ENCODE measurements around the gene PLA2G10. TPM values are rescaled to one million over a fixed set of nuclear protein-coding genes. Genes with fewer than 3 reads are reported as not detected.
"Not testable (repeated sequence)": the region's sequence is repeated elsewhere in the genome, so short reads cannot be mapped to it uniquely, and the experiment has no call there.

The PLA2G10 gene, protein sequence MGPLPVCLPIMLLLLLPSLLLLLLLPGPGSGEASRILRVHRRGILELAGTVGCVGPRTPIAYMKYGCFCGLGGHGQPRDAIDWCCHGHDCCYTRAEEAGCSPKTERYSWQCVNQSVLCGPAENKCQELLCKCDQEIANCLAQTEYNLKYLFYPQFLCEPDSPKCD
- total RNA-seq = not detected in 2 replicates
- not detected in 2 replicates for polyA plus RNA-seq
- polyA plus RNA-seq (2012) = not detected in 2 replicates
- polyA minus RNA-seq (ENCODE audit: low replicate concordance) = not detected in 2 replicates

DNA sequence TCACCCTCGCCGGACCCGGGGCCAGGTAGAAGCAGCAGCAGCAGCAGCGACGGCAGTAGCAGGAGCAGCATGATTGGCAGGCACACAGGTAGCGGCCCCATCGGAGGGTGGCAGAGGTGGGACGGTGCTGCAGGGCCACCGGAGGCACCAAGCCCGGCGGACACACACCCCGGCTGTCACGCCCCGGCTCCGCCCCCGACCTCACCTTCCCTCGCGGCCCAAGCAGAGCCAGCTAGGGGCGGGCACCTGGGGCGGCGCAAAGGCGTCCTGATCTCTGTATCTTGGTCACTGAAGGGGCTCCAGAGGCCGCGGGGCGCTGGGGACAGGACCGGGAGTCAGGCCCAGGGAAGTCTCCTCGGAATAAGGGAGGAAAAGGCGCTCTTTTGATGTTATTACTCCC lies at the start of gene PLA2G10:
Gene PLA2G10, minus strand, starts transcription at position 180 of the 400 bp plus-strand sequence. Its CDS starts 79 bp downstream, at position 101.
- not testable (repeated sequence) for H3K36me3 ChIP-seq (ENCODE audit: control insufficient read depth, insufficient read depth, low read length); H3K79me2 ChIP-seq (ENCODE audit: control insufficient read depth, insufficient read depth, low read length); H3K4me2 ChIP-seq (ENCODE audit: extremely low read depth, insufficient read depth, low read length); H3K27ac ChIP-seq (ENCODE audit: insufficient read depth, low read length); H3K9ac ChIP-seq (ENCODE audit: insufficient read depth, low read length); H3K27me3 ChIP-seq (ENCODE audit: control insufficient read depth, insufficient read depth, low read length); H3K4me1 ChIP-seq (ENCODE audit: control insufficient read depth, extremely low read depth, insufficient read depth, low read length); DNase-seq (ENCODE audit: low read depth in 2 of 2); H3K9me3 ChIP-seq (ENCODE audit: control insufficient read depth, insufficient read depth, low read depth, low read length); H2AFZ ChIP-seq (ENCODE audit: low read length); H3K4me3 ChIP-seq (replicated peaks in 1 of 4; ENCODE audit: control extremely low read depth in 1 of 4, insufficient read depth in 1 of 4, low read depth in 3 of 4, low read length in 4 of 4); H4K20me1 ChIP-seq (ENCODE audit: control insufficient read depth, extremely low read depth, insufficient read depth, low read length)

DNA sequence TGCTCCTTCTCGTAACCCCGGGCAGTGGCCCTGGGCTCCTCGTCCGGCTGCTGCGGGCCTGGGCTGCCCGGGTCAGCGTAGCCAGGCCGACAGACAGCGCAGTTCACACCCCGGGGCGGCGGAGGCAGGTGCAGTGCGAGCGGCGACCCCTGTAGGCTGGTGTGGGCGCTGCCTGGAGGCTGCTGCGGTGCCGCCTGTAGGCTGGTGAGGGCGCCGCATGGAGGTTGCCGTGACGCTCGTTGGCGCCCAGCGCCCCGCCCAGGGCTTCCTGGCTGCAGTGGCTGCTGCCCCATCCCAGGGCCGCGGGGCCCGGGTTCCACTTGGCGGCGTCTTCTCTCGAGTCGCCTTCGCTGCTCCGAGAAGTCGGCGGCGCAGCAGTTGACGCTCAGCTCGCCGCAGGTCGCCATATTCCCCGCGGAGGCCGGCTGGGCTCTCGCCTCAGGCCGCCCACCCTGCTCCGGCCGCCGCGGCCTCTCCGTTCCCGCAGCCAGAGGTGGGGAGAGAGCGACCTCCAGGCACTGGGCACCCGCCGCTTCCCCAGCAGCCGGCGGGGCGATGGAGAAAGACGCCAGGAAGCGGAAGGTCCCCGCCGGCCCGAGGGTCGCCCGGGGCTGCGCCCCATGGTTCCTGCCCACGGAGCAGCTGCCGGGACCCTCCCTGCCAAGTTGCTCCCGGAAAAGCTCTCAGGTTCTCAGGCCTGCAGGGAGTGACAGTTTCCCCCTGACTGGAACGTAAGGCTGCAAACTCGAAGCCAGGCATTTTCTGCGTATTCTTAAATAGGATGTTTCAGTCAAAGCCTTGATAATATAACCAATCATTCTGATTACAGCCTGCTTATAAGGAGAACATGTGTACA lies 48.4 kb upstream of the PLA2G10 start, which contains the start of gene NPIPA2:
Gene NPIPA2, plus strand, starts transcription at position 261 of the 856 bp plus-strand sequence. CDS start 5,533 bp downstream, outside the sequence.
- DNase-seq (ENCODE audit: low read depth in 2 of 2); H3K4me2 ChIP-seq (ENCODE audit: extremely low read depth, insufficient read depth, low read length): not testable (repeated sequence)

DNA sequence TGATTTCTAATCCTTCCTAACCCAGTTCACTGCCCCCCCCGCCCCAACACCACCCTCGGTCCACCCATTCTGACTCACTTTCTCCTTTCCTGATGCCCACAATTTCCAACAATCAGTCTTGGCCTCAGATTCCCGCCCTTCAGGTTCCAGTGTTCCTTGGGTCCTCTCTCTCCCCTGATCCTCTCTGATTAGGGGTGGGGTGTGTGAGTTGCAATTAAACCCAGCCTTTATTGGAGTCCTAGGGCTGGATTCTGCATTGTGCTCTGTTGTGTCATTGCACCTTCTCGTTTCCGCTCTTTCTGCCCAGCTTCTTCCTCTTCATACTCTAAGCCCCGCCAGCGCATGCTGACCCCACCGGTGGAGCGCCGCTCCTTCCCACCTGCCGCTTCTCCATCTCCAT lies 47.7 kb upstream of the PLA2G10 start:
- H3K4me2 ChIP-seq (ENCODE audit: extremely low read depth, insufficient read depth, low read length); H3K27me3 ChIP-seq (ENCODE audit: control insufficient read depth, insufficient read depth, low read length); H3K36me3 ChIP-seq (ENCODE audit: control insufficient read depth, insufficient read depth, low read length); DNase-seq (ENCODE audit: low read depth in 2 of 2); H3K79me2 ChIP-seq (ENCODE audit: control insufficient read depth, insufficient read depth, low read length); H2AFZ ChIP-seq (ENCODE audit: low read length); H4K20me1 ChIP-seq (ENCODE audit: control insufficient read depth, extremely low read depth, insufficient read depth, low read length); H3K27ac ChIP-seq (ENCODE audit: insufficient read depth, low read length); H3K4me1 ChIP-seq (ENCODE audit: control insufficient read depth, extremely low read depth, insufficient read depth, low read length); H3K4me3 ChIP-seq (replicated peaks in 1 of 4; ENCODE audit: control extremely low read depth in 1 of 4, insufficient read depth in 1 of 4, low read depth in 3 of 4, low read length in 4 of 4); H3K9ac ChIP-seq (ENCODE audit: insufficient read depth, low read length); H3K9me3 ChIP-seq (ENCODE audit: control insufficient read depth, insufficient read depth, low read depth, low read length): not testable (repeated sequence)

More for the DNA sequence above, 48.4 kb upstream of the PLA2G10 start, which contains the start of gene NPIPA2:
- not testable (repeated sequence) for H3K4me3 ChIP-seq (replicated peaks in 1 of 4; ENCODE audit: control extremely low read depth in 1 of 4, insufficient read depth in 1 of 4, low read depth in 3 of 4, low read length in 4 of 4); H2AFZ ChIP-seq (ENCODE audit: low read length); H3K9ac ChIP-seq (ENCODE audit: insufficient read depth, low read length); H3K9me3 ChIP-seq (ENCODE audit: control insufficient read depth, insufficient read depth, low read depth, low read length); H3K79me2 ChIP-seq (ENCODE audit: control insufficient read depth, insufficient read depth, low read length); H3K4me1 ChIP-seq (ENCODE audit: control insufficient read depth, extremely low read depth, insufficient read depth, low read length); H3K27me3 ChIP-seq (ENCODE audit: control insufficient read depth, insufficient read depth, low read length); H3K36me3 ChIP-seq (ENCODE audit: control insufficient read depth, insufficient read depth, low read length); H4K20me1 ChIP-seq (ENCODE audit: control insufficient read depth, extremely low read depth, insufficient read depth, low read length); H3K27ac ChIP-seq (ENCODE audit: insufficient read depth, low read length)

DNA sequence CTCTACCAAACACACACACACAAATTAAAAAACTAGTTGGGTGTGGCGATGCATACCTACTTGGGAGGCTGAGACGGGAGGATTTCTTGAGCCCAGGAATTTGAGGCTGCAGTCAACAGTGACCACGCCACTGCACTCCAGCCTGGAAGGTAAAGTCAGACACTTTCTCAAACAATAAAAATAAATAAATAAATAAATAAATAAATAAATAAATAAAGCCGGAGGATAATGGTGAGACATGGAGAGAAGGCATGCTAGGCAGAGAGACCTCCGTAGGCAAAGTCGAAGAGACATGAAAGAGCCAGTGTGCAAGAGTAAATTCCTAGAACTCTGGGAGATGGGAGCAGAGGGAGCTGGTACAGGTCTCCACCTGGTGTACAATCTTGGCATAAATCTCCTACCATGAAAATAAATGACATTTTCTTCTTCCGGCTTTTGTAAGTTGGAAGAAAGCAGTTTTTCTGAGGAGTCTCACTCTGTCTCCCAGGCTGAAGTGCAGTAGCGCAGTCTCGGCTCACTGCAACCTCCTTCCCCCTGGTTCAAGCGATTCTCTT lies 46.8 kb upstream of the PLA2G10 start:
- not testable (repeated sequence) for H2AFZ ChIP-seq (ENCODE audit: low read length); H3K27me3 ChIP-seq (ENCODE audit: control insufficient read depth, insufficient read depth, low read length); H3K79me2 ChIP-seq (ENCODE audit: control insufficient read depth, insufficient read depth, low read length); DNase-seq (ENCODE audit: low read depth in 2 of 2); H3K27ac ChIP-seq (ENCODE audit: insufficient read depth, low read length); H3K4me3 ChIP-seq (replicated peaks in 1 of 4; ENCODE audit: control extremely low read depth in 1 of 4, insufficient read depth in 1 of 4, low read depth in 3 of 4, low read length in 4 of 4); H3K4me1 ChIP-seq (ENCODE audit: control insufficient read depth, extremely low read depth, insufficient read depth, low read length); H4K20me1 ChIP-seq (ENCODE audit: control insufficient read depth, extremely low read depth, insufficient read depth, low read length); H3K9me3 ChIP-seq (ENCODE audit: control insufficient read depth, insufficient read depth, low read depth, low read length); H3K36me3 ChIP-seq (ENCODE audit: control insufficient read depth, insufficient read depth, low read length); H3K4me2 ChIP-seq (ENCODE audit: extremely low read depth, insufficient read depth, low read length); H3K9ac ChIP-seq (ENCODE audit: insufficient read depth, low read length)

DNA sequence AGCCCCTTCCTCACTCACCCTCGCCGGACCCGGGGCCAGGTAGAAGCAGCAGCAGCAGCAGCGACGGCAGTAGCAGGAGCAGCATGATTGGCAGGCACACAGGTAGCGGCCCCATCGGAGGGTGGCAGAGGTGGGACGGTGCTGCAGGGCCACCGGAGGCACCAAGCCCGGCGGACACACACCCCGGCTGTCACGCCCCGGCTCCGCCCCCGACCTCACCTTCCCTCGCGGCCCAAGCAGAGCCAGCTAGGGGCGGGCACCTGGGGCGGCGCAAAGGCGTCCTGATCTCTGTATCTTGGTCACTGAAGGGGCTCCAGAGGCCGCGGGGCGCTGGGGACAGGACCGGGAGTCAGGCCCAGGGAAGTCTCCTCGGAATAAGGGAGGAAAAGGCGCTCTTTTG lies 39.1 kb upstream of the PLA2G10 start:
- not testable (repeated sequence) for H3K9ac ChIP-seq (ENCODE audit: insufficient read depth, low read length); H3K27me3 ChIP-seq (ENCODE audit: control insufficient read depth, insufficient read depth, low read length); H3K9me3 ChIP-seq (ENCODE audit: control insufficient read depth, insufficient read depth, low read depth, low read length); H3K4me1 ChIP-seq (ENCODE audit: control insufficient read depth, extremely low read depth, insufficient read depth, low read length); H3K27ac ChIP-seq (ENCODE audit: insufficient read depth, low read length); DNase-seq (ENCODE audit: low read depth in 2 of 2); H3K36me3 ChIP-seq (ENCODE audit: control insufficient read depth, insufficient read depth, low read length); H3K4me2 ChIP-seq (ENCODE audit: extremely low read depth, insufficient read depth, low read length); H3K4me3 ChIP-seq (replicated peaks in 1 of 4; ENCODE audit: control extremely low read depth in 1 of 4, insufficient read depth in 1 of 4, low read depth in 3 of 4, low read length in 4 of 4); H4K20me1 ChIP-seq (ENCODE audit: control insufficient read depth, extremely low read depth, insufficient read depth, low read length); H3K79me2 ChIP-seq (ENCODE audit: control insufficient read depth, insufficient read depth, low read length); H2AFZ ChIP-seq (ENCODE audit: low read length)

DNA sequence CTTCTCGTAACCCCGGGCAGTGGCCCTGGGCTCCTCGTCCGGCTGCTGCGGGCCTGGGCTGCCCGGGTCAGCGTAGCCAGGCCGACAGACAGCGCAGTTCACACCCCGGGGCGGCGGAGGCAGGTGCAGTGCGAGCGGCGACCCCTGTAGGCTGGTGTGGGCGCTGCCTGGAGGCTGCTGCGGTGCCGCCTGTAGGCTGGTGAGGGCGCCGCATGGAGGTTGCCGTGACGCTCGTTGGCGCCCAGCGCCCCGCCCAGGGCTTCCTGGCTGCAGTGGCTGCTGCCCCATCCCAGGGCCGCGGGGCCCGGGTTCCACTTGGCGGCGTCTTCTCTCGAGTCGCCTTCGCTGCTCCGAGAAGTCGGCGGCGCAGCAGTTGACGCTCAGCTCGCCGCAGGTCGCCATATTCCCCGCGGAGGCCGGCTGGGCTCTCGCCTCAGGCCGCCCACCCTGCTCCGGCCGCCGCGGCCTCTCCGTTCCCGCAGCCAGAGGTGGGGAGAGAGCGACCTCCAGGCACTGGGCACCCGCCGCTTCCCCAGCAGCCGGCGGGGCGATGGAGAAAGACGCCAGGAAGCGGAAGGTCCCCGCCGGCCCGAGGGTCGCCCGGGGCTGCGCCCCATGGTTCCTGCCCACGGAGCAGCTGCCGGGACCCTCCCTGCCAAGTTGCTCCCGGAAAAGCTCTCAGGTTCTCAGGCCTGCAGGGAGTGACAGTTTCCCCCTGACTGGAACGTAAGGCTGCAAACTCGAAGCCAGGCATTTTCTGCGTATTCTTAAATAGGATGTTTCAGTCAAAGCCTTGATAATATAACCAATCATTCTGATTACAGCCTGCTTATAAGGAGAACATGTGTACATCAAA lies 9.3 kb upstream of the PLA2G10 start, which contains the start of gene NPIPA3:
Gene NPIPA3, plus strand, starts transcription at position 256 of the 856 bp plus-strand sequence. CDS start 5,533 bp downstream, outside the sequence.
- not testable (repeated sequence) for H3K9me3 ChIP-seq (ENCODE audit: control insufficient read depth, insufficient read depth, low read depth, low read length); H3K27me3 ChIP-seq (ENCODE audit: control insufficient read depth, insufficient read depth, low read length); H3K9ac ChIP-seq (ENCODE audit: insufficient read depth, low read length); H3K4me1 ChIP-seq (ENCODE audit: control insufficient read depth, extremely low read depth, insufficient read depth, low read length); H3K27ac ChIP-seq (ENCODE audit: insufficient read depth, low read length); H3K79me2 ChIP-seq (ENCODE audit: control insufficient read depth, insufficient read depth, low read length); H4K20me1 ChIP-seq (ENCODE audit: control insufficient read depth, extremely low read depth, insufficient read depth, low read length); H3K4me3 ChIP-seq (replicated peaks in 1 of 4; ENCODE audit: control extremely low read depth in 1 of 4, insufficient read depth in 1 of 4, low read depth in 3 of 4, low read length in 4 of 4); H2AFZ ChIP-seq (ENCODE audit: low read length); H3K4me2 ChIP-seq (ENCODE audit: extremely low read depth, insufficient read depth, low read length); DNase-seq (ENCODE audit: low read depth in 2 of 2); H3K36me3 ChIP-seq (ENCODE audit: control insufficient read depth, insufficient read depth, low read length)

Data from fibroblast of lung (primary cell).